HG02763 (cell line): ENCODE results near the gene EXOC4.

Experiments
- ATAC-seq: cut with Tn5 transposase; IDR thresholded peaks from one replicate; pipeline ENCODE4 v1.9.1; 2021; ENCODE audit warnings: mild to moderate bottlenecking, moderate library complexity; ENCODE audit not compliant: unreplicated experiment

EXOC4 gene

GRCh38 chr7:133480868-133481267 lies 228.0 kb downstream of the EXOC4 start:
- ATAC-seq = no peak

- ATAC-seq = no peak
Observed at GRCh38 chr7:133481676-133482075, 228.8 kb downstream of the EXOC4 start.

DNA sequence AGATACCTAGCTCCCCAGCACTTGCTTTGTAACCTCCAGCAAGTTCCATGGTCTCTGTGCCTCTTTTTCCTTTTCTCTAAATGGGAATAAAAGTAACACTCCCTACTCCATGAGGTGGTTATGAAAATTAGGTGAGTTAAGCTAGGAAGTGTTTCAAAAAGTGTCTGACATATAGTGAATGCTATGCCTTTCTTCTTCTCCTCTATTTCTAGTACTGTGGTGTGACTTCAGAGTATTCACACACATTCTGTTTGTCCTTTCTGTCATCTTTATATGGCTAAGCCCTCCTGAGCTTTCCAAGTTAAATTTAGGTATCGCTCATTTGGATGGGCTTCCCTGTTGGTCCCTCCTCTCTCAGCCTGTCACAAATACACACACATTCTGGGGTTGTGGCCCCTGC lies 229.7 kb downstream of the EXOC4 start:
- no peak for ATAC-seq

DNA sequence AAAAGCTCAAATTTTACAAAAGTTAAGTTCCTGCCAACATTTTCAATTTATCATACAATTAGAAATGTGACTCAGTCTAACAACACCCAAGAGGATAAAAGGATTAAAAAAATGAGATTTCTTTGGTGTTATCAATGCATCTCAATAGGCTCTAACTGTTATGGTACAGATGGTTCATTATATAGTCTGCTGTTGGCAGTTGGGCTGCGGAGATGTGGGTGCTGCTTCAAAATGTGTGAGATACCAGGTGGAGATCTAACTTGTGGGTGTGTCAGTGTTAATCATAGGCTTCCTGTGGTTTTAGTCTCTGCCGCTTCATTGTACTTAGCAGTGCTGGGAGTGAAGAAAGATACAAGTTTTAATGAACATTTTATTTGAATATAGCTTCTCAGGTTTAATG lies 231.2 kb downstream of the EXOC4 start:
- no peak for ATAC-seq

- ATAC-seq = no peak
Observed at GRCh38 chr7:133489906-133490305, 237.0 kb downstream of the EXOC4 start.

GRCh38 chr7:133491201-133491691 lies 238.4 kb downstream of the EXOC4 start:
- no peak for ATAC-seq

DNA sequence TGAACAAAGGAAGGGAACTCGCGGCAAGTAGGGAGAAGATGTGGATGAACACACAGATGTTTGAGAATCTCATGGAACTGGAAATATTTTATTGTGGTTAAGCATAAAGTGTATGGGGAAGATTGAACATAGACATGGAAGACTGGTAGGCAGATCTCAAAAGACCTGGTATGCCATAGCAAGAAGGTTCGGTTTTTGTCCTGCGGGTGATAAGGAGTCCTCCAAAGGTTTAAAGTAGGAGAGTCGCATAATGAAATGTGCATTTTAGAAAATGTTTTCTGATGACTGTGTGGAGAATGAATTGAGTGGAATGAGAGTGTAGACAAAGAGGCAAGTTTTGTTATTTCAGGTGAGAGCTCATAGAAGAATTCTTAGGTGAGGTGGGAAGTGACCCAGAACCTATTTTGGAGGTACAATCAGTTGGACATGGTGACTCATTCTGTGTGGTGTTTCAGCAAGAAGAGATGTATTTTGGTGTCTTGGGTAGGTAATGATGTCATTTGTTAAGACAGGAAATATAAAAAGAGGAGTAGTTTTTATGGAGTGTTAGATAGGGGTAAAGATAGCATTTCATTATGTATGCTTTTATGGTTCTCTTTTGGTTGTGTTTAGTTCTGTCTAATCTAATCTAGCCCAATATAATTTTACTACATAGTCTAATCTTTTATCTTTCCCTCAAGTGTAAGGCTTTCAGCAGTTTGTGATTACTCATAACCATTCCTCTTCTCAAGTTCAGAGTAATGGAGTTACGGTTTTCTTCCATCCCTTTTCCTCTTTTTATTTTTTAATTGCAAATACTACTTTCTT lies 239.2 kb downstream of the EXOC4 start:
- no peak for ATAC-seq

DNA sequence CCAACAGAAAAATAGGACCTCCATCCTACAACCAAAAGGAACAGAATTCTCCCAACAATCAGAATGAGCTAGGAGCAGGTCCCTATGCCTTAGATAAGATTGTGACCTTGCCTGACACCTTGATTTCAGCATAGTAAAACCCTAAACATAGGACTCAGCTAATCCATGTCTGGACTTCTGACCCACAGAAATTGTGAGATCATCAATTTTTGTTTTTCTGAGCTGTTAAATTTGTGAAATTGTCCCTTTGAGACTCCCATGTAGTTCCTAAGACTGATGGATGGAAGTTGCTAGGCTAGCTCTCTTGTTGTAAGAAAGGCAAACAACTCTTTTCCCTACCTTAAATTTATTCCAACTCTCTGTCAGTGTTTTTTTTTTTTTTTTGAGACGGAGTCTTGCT lies 244.2 kb downstream of the EXOC4 start:
- no peak for ATAC-seq

- no peak for ATAC-seq
Observed at GRCh38 chr7:133501771-133502170, 248.9 kb downstream of the EXOC4 start.

GRCh38 chr7:133502498-133502897 lies 249.6 kb downstream of the EXOC4 start:
- ATAC-seq = no peak

DNA sequence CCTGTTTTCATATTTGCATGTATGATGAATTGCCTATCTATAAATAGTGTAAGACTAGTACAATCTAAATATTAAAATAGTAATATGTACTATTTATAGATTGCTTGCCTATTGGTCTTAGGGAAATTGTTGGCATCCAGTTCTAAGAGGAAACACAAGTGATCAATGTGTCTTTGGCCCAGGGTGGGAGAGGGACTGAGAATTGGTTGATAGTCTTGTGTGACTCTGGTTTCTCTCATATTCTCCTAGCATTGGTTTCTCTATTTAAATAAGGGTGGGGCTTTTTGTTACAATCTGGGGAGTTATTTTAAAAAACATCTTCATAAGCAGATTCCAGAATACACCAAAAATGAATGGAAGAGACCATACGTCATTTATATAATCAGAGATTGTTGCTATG lies 250.1 kb downstream of the EXOC4 start:
- ATAC-seq = no peak

- ATAC-seq = no peak
Observed at GRCh38 chr7:133504825-133505224, 251.9 kb downstream of the EXOC4 start.

GRCh38 chr7:133509822-133510221 lies 256.9 kb downstream of the EXOC4 start:
- ATAC-seq = no peak

GRCh38 chr7:133510326-133511055 lies 257.6 kb downstream of the EXOC4 start:
- no peak for ATAC-seq

GRCh38 chr7:133511252-133511651 lies 258.4 kb downstream of the EXOC4 start:
- no peak for ATAC-seq

DNA sequence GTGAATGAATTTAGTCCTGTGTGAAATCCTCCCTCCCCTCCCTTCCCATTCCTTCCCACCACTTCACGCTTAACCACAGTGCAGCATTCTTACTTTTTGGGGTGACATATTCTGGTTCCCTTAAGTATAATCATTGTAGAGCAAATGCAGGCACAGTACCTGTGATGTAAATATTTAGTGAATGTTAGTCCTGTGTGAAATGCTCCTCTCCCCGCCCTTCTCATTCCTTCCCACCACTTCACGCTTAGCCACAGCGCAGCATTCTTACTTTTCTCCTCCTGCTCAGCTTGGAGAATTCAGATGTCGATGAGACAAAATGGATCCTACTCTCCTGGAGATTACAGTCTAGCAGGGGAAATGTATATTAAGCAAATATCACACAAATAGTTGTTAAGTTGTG lies 258.8 kb downstream of the EXOC4 start:
- no peak for ATAC-seq

DNA sequence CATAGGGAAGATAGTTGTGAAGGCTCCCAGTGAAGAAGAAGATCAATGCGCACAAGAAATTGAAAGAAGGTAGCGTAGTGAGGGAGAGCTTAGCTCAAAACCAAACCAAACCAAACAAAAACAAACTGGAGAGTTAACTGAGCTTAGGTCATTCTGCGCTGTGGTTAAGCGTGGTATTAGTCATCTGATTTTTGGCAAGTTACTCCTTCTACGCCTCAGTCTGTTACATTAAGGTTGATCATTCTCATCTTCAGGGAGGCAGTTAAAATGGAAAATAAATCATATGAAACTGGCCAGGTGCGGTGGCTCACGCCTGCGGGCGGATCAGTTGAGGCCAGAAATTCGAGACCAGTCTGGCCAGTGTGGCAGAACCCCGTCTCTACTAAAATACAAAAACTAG lies 259.7 kb downstream of the EXOC4 start:
- ATAC-seq = no peak

DNA sequence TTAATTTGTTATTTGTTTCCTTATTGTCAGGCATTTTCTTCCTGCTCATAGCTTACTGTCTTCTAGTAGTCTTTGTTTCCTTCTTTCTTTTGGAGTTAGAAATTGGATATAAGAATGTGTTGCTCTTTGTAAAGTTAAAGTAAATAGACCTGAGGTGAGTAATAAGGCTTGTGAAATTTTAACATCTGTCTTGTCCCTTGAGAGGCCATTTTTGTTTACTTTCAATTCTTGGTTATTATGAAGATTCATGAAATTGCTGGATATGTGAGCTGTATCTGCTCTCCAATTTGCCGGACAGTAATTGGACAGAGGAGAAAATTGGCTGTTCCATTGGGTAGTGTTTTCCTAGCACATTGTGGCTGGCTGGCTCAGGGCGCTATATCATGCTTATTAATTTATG lies 260.7 kb downstream of the EXOC4 start:
- ATAC-seq = no peak

DNA sequence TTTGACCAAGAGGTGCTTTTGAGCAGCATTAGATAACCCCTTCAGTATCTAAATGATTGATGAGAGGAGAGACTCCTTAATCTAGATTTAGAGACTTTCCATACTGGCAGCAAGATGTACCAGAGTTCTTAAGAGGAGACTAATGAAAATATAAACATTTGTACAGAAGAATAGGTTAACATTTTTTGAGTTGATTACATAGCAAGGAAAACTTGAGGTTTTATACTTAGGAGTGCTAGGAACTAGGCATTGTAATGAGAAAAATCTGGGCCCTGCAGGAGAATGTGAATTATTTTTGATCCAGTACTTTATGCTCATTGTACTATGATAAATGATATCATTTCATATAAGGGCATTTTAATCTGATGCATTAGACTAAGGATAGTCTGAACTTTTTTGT lies 261.7 kb downstream of the EXOC4 start:
- no peak for ATAC-seq

GRCh38 chr7:133517766-133518165 lies 264.9 kb downstream of the EXOC4 start:
- ATAC-seq = no peak

GRCh38 chr7:133518718-133519117 lies 265.8 kb downstream of the EXOC4 start:
- no peak for ATAC-seq

- no peak for ATAC-seq
Observed at GRCh38 chr7:133520248-133520647, 267.4 kb downstream of the EXOC4 start.
